H9 (cell line): ENCODE measurements around the gene FLVCR1. TPM values are rescaled to one million over a fixed set of nuclear protein-coding genes. Genes with fewer than 3 reads are reported as not detected.

Experiments used
- DNase-seq: peaks from one replicate; pipeline ENCODE4 v3.0.0-alpha.2; 2017
- H2AFZ ChIP-seq: one replicate; pipeline ENCODE4 v1.6.1; 2013; ENCODE audit warnings: mild to moderate bottlenecking, low read length, control low read depth, moderate library complexity
- H2AK5ac ChIP-seq: 2 replicates; pipeline ENCODE4 v1.6.1; 2013; ENCODE audit warnings: low read length, control low read depth, mixed read lengths; ENCODE audit not compliant: insufficient read length
- H2BK120ac ChIP-seq: one replicate; pipeline ENCODE4 v1.6.1; 2013; ENCODE audit warnings: low read depth, mild to moderate bottlenecking, low read length, control low read depth, inconsistent platforms; ENCODE audit not compliant: poor library complexity, severe bottlenecking
- H2BK12ac ChIP-seq: 2 replicates; pipeline ENCODE4 v1.6.1; 2013; ENCODE audit warnings: low read length, control low read depth, mixed read lengths, low read depth; ENCODE audit not compliant: insufficient read length
- H2BK15ac ChIP-seq: 2 replicates; pipeline ENCODE4 v1.6.1; 2013; ENCODE audit warnings: low read depth, low read length, control low read depth
- H2BK20ac ChIP-seq: one replicate; pipeline ENCODE4 v1.6.1; 2013; ENCODE audit warnings: low read depth, mild to moderate bottlenecking, low read length, control low read depth, inconsistent platforms; ENCODE audit not compliant: poor library complexity, severe bottlenecking
- H2BK5ac ChIP-seq: 2 replicates; pipeline ENCODE4 v1.6.1; 2013; ENCODE audit warnings: low read length, control low read depth, mixed read lengths; ENCODE audit not compliant: insufficient read length
- H3K14ac ChIP-seq: 2 replicates; pipeline ENCODE4 v1.6.1; 2013; ENCODE audit warnings: low read length, control low read depth; ENCODE audit not compliant: insufficient read depth
- H3K18ac ChIP-seq: 2 replicates; pipeline ENCODE4 v1.6.1; 2013; ENCODE audit warnings: low read depth, mild to moderate bottlenecking, mixed read lengths, low read length, control low read depth; ENCODE audit not compliant: insufficient read length
- H3K23ac ChIP-seq: 2 replicates; pipeline ENCODE4 v1.6.1; 2013; ENCODE audit warnings: low read length, control low read depth, mixed read lengths, low read depth; ENCODE audit not compliant: insufficient read length
- H3K23me2 ChIP-seq: 2 replicates; pipeline ENCODE4 v1.6.1; 2013; ENCODE audit warnings: low read depth, mild to moderate bottlenecking, mixed read lengths, low read length, control low read depth; ENCODE audit not compliant: insufficient read length, poor library complexity, severe bottlenecking
- H3K27ac ChIP-seq: 2 replicates; pipeline ENCODE4 v1.5.1; 2013; ENCODE audit warnings: low read length, control low read depth, mixed read lengths, low read depth; ENCODE audit not compliant: insufficient read length
- H3K27me3 ChIP-seq: 2 replicates; pipeline ENCODE4 v1.6.1; 2013; ENCODE audit warnings: low read length, control low read depth, inconsistent platforms; ENCODE audit not compliant: insufficient read depth
- H3K4ac ChIP-seq: 2 replicates; pipeline ENCODE4 v1.6.1; 2013; ENCODE audit warnings: low read depth, mild to moderate bottlenecking, control low read depth, inconsistent platforms, low read length, moderate library complexity
- H3K4me1 ChIP-seq: 2 replicates; pipeline ENCODE4 v1.6.1; 2013; ENCODE audit warnings: low read length, control low read depth, inconsistent platforms; ENCODE audit not compliant: insufficient read depth
- H3K4me2 ChIP-seq: 2 replicates; pipeline ENCODE4 v1.6.1; 2013; ENCODE audit warnings: low read length, control low read depth, mixed read lengths; ENCODE audit not compliant: insufficient read length, insufficient read depth
- H3K56ac ChIP-seq: 2 replicates; pipeline ENCODE4 v1.6.1; 2013; ENCODE audit warnings: low read depth, mild to moderate bottlenecking, mixed read lengths, low read length, control low read depth; ENCODE audit not compliant: insufficient read length
- H3K79me1 ChIP-seq: 2 replicates; pipeline ENCODE4 v1.6.1; 2013; ENCODE audit warnings: low read depth, mild to moderate bottlenecking, moderate library complexity, low read length, control low read depth, inconsistent platforms; ENCODE audit not compliant: insufficient read depth, poor library complexity, severe bottlenecking
- H3K79me2 ChIP-seq: 2 replicates; pipeline ENCODE4 v1.6.1; 2013; ENCODE audit warnings: low read length, control low read depth, inconsistent platforms; ENCODE audit not compliant: insufficient read depth
- H3K9ac ChIP-seq: 2 replicates; pipeline ENCODE4 v1.6.1; 2013; ENCODE audit warnings: low read length, control low read depth, mixed read lengths; ENCODE audit not compliant: insufficient read length; ENCODE audit errors: extremely low read depth
- H3K9me3 ChIP-seq: one replicate; pipeline ENCODE4 v1.6.1; 2013; ENCODE audit warnings: low read depth, low read length, inconsistent platforms; ENCODE audit not compliant: control insufficient read depth
- H3T11ph ChIP-seq: one replicate; pipeline ENCODE4 v1.6.1; 2013; ENCODE audit warnings: mild to moderate bottlenecking, low read length, control low read depth, inconsistent platforms
- H4K20me1 ChIP-seq: one replicate; pipeline ENCODE4 v1.6.1; 2013; ENCODE audit not compliant: control insufficient read depth, insufficient read length, insufficient read depth
- H4K5ac ChIP-seq: 2 replicates; pipeline ENCODE4 v1.6.1; 2013; ENCODE audit warnings: low read depth, mild to moderate bottlenecking, mixed read lengths, low read length, control low read depth; ENCODE audit not compliant: insufficient read length
- H4K8ac ChIP-seq: replicated peaks from 2 replicates; pipeline ENCODE4 v1.6.1; 2013; ENCODE audit warnings: low read length, control low read depth, mixed read lengths, low read depth; ENCODE audit not compliant: insufficient read length
- H4K91ac ChIP-seq: 2 replicates; pipeline ENCODE4 v1.6.1; 2013; ENCODE audit warnings: low read depth, mild to moderate bottlenecking, moderate library complexity, mixed read lengths, low read length, control low read depth; ENCODE audit not compliant: insufficient read length
- H3K27ac Mint-ChIP-seq, 3 experiments: 2 replicates in 2 of 3; 3 replicates in 1 of 3; pipeline ENCODE4 v1.8.0; 2020 to 2021; ENCODE audit warnings: mixed read lengths in 3 of 3, mild to moderate bottlenecking in 1 of 3, moderate library complexity in 1 of 3
- H3K27me3 Mint-ChIP-seq: 2 replicates; pipeline ENCODE4 v1.8.0; 2021; ENCODE audit warnings: low read depth, mild to moderate bottlenecking, moderate library complexity, mixed read lengths
- H3K36me3 Mint-ChIP-seq, 3 experiments: 2 replicates in 2 of 3; 3 replicates in 1 of 3; pipeline ENCODE4 v1.8.0; 2020 to 2021; ENCODE audit warnings: low read depth in 3 of 3, mixed read lengths in 3 of 3; ENCODE audit not compliant: insufficient read depth in 1 of 3
- H3K4me1 Mint-ChIP-seq, 2 experiments: 2 replicates each; pipeline ENCODE4 v1.8.0; 2020; ENCODE audit warnings: mixed read lengths in 2 of 2
- H3K4me3 Mint-ChIP-seq, 2 experiments: 2 replicates in 1 of 2; 3 replicates in 1 of 2; pipeline ENCODE4 v1.8.0; 2020 to 2021; ENCODE audit warnings: mild to moderate bottlenecking in 2 of 2, mixed read lengths in 2 of 2, moderate library complexity in 1 of 2
- H3K9me3 Mint-ChIP-seq, 2 experiments: 2 replicates in 1 of 2; 3 replicates in 1 of 2; pipeline ENCODE4 v1.8.0; 2020; ENCODE audit warnings: mild to moderate bottlenecking in 2 of 2, mixed read lengths in 2 of 2, moderate library complexity in 1 of 2
- WGBS: extraction: QIAGEN DNeasy Blood & Tissue Kit; methylation state at CpG from one replicate; pipeline ENCODE4 v1.1.7; 2013; ENCODE audit warnings: missing lambda C conversion rate, low lambda C conversion rate, mixed read lengths; ENCODE audit not compliant: insufficient read length; ENCODE audit errors: extremely low coverage; 5-methylcytosine and 5-hydroxymethylcytosine counted together
- total RNA-seq: library from RNA; stranded (reverse); gene quantifications from 2 replicates; pipeline ENCODE4 v1.2.1, GENCODE V29; 2021
- TF ChIP-seq, protein P1 (sequence below): fragments of 200-600 bp; sonication (generic); conservative IDR thresholded peaks from 3 replicates; pipeline ENCODE4 v1.8.0; 2021; ENCODE audit warnings: antibody characterized with exemption, mild to moderate bottlenecking

The FLVCR1 gene
- total RNA-seq, 1 experiment from 2014 or later = 55.2 TPM

DNA sequence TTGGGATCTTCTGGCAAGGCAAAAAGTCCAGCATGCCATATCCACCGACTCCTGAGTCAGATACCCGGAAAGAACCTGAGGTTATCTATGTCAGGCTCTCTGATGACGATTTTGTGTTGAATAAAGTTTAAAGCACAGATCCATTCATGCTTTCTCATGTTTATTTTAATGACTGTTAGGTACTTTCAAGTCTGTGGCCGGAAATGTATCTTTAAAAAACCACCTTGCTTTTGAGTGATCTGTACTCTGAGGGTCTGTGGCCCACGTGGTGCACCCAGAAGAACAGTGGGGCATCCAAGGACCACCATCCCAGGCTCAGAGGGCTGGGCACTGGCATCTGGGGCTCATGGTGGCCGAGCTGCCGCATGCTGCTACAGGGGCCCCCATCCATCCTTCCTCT, 62.2 kb downstream of the FLVCR1 start:
- H3K4me1 ChIP-seq = no peaks in the 10 kb centered on the region; the same call in 1 of the 2 replicates
- H2BK15ac ChIP-seq = no peak overlapping the region
- no CpG with 5 or more reads among the region's 7 CpGs for WGBS
- Mint-ChIP-seq H3K27me3 (no peaks in the 10 kb centered on the region), H3K27ac (no peak overlapping the region; a peak in 1 of 7 replicates), H3K4me1 (peaks cover 41 to 50% of the 10 kb centered on the region in 2 experiments), H3K9me3 (no peaks in the 10 kb centered on the region), H3K4me3 (no peak overlapping the region), H3K36me3 (peaks cover 12 to 30% (median 19%) of the 10 kb centered on the region in 3 experiments)
- no peaks in the 10 kb centered on the region for H3K79me2 ChIP-seq
- H3K27me3 ChIP-seq = no peaks in the 10 kb centered on the region
- H3K9me3 ChIP-seq = no peaks in the 10 kb centered on the region
- no peak overlapping the region for H4K91ac ChIP-seq
- no peak overlapping the region for H2BK5ac ChIP-seq
- H2BK12ac ChIP-seq = no peak overlapping the region
- H3K4me2 ChIP-seq = no peak overlapping the region
- H4K20me1 ChIP-seq = no peaks in the 10 kb centered on the region
- H3K23ac ChIP-seq = no peak overlapping the region
- H3K4ac ChIP-seq = no peak overlapping the region
- H2AFZ ChIP-seq = no peak overlapping the region
- no peak overlapping the region for H2AK5ac ChIP-seq
- H3K79me1 ChIP-seq = no peaks in the 10 kb centered on the region
- no peak overlapping the region for H2BK20ac ChIP-seq
- H3K9ac ChIP-seq = no peak overlapping the region
- H4K8ac ChIP-seq = no peak overlapping the region
- no peak overlapping the region for H3K27ac ChIP-seq
- no peaks in the 10 kb centered on the region for H3K23me2 ChIP-seq
- TF ChIP-seq, protein P1, sequence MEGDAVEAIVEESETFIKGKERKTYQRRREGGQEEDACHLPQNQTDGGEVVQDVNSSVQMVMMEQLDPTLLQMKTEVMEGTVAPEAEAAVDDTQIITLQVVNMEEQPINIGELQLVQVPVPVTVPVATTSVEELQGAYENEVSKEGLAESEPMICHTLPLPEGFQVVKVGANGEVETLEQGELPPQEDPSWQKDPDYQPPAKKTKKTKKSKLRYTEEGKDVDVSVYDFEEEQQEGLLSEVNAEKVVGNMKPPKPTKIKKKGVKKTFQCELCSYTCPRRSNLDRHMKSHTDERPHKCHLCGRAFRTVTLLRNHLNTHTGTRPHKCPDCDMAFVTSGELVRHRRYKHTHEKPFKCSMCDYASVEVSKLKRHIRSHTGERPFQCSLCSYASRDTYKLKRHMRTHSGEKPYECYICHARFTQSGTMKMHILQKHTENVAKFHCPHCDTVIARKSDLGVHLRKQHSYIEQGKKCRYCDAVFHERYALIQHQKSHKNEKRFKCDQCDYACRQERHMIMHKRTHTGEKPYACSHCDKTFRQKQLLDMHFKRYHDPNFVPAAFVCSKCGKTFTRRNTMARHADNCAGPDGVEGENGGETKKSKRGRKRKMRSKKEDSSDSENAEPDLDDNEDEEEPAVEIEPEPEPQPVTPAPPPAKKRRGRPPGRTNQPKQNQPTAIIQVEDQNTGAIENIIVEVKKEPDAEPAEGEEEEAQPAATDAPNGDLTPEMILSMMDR = no peak
- no peak overlapping the region for H3T11ph ChIP-seq
- no peak overlapping the region for H3K56ac ChIP-seq
- no peak overlapping the region for H2BK120ac ChIP-seq
- H4K5ac ChIP-seq = no peak overlapping the region
- no peak for DNase-seq
- no peak overlapping the region for H3K14ac ChIP-seq
- H3K18ac ChIP-seq = no peak overlapping the region
